ENCODE data around the gene NDUFB8. TPM values are rescaled to one million over a fixed set of nuclear protein-coding genes. Genes with fewer than 3 reads are reported as not detected.

NDUFB8 gene
- total and polyA plus RNA-seq, 2 donors (not counting 3 experiments of a cell fraction or from before 2014, with no cell fraction given): 193 to 526 TPM

DNA sequence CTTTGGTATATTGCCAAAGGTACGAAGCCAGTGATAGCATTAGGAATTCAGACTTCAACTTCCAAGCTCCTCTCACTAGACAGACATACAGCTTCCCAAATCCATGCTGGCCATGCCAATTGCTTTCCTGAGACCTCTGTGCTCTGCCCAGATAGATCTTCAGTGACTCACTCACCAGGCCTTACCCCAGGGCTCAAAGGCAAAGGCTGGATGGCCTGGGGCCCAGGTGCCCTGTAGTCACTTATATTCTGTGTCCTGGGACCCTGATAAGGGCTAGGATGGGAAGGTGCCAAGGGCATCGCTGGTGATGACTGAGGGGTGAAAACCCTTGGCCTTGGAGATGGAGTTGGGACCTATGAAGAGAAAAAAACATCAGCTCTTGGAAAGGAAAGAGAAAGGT is 39.1 kb downstream of the NDUFB8 start:
- DNase-seq (ENCODE audit: low read depth, low spot score): no peak
- Histone ChIP-seq H3K4me3 (replicated peaks in 1 of 3; ENCODE audit: insufficient read depth in 1 of 3, low read depth in 1 of 3, low read length in 3 of 3) (no peak overlapping the region), H4K20me1 (replicated peaks; ENCODE audit: control insufficient read depth, extremely low read depth, insufficient read depth, low read length) (no peaks in the 10 kb centered on the region), H3K79me2 (ENCODE audit: control insufficient read depth, insufficient read depth, low read length) (no peaks in the 10 kb centered on the region), H3K9me1 (replicated peaks; ENCODE audit: control insufficient read depth, extremely low read depth, insufficient read depth, low read length) (no peaks in the 10 kb centered on the region), H3K9me3 (replicated peaks; ENCODE audit: control insufficient read depth, insufficient read depth, low read length) (no peaks in the 10 kb centered on the region), H3K36me3 (ENCODE audit: control insufficient read depth in 2 of 2, extremely low read depth in 1 of 2, insufficient read depth in 2 of 2, low read length in 2 of 2) (peaks cover 0 to 9% of the 10 kb centered on the region in 2 experiments), H3K9ac (replicated peaks; ENCODE audit: extremely low read depth, insufficient read depth, low read length) (no peak overlapping the region), H2AFZ (ENCODE audit: low read depth, low read length) (no peak overlapping the region), H3K27me3 (ENCODE audit: control insufficient read depth in 2 of 2, insufficient read depth in 2 of 2, low read length in 2 of 2) (no peaks in the 10 kb centered on the region), H3K4me2 (ENCODE audit: insufficient read depth, low read length) (no peak overlapping the region), H3K27ac (ENCODE audit: insufficient read depth, low read depth, low read length) (no peak overlapping the region), H3K4me1 (ENCODE audit: control insufficient read depth, extremely low read depth, insufficient read depth, low read length) (no peaks in the 10 kb centered on the region)
- ChIA-PET CTCF (interaction anchor here (3.3 kb wide), 1 partner anchor 8 kb away, joined by 17 read pairs; no protein-coding TSS in a partner anchor), POLR2A (no interaction called here)
- dilution Hi-C loops (cut with MboI; ENCODE audit: extremely low pct_ligation_motif_present, low sequenced_read_pairs) (loop anchor here (10.0 kb wide), 1 partner anchor 56 kb away; no protein-coding TSS in a partner anchor), intact Hi-C loops (cut with micrococcal nuclease) (no loop called here)
- TF ChIP-seq CTCF (IDR thresholded peaks at IDR 0.05; ENCODE audit: extremely low read depth in 1 of 2, insufficient read depth in 1 of 2, low read depth in 1 of 2, low read length in 2 of 2): no peak
- TF ChIP-seq FOS (IDR thresholded peaks at IDR 0.05; ENCODE audit: borderline replicate concordance, insufficient read depth, low read length): no peak
- no peak for TF ChIP-seq JUN (IDR thresholded peaks at IDR 0.05; ENCODE audit: borderline replicate concordance, insufficient read depth, insufficient read length, low read depth)
- TF ChIP-seq GATA2 (IDR thresholded peaks at IDR 0.05; ENCODE audit: insufficient read depth, insufficient read length, low read depth, low read length): no peak
- TF ChIP-seq, protein P1, sequence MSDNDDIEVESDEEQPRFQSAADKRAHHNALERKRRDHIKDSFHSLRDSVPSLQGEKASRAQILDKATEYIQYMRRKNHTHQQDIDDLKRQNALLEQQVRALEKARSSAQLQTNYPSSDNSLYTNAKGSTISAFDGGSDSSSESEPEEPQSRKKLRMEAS (IDR thresholded peaks at IDR 0.05; ENCODE audit: insufficient read depth, insufficient read length): no peak
- TF ChIP-seq POLR2A (IDR thresholded peaks at IDR 0.05; ENCODE audit: low read depth, low read length): no peak
- no peak for TF ChIP-seq POLR2AphosphoS5 (IDR thresholded peaks at IDR 0.05; ENCODE audit: insufficient read depth, low read depth, low read length)
- TF ChIP-seq EZH2 (IDR thresholded peaks at IDR 0.05; ENCODE audit: borderline replicate concordance, low read depth, low read length, severe bottlenecking): no peak
- no peak for TF ChIP-seq MYC (IDR thresholded peaks at IDR 0.05; ENCODE audit: low read depth, low read length)
- BruUV-seq (replicated peaks): no TSS peak
- no peak for FAIRE-seq
